H1 (cell line): ENCODE measurements around the gene FLRT1. TPM values are rescaled to one million over a fixed set of nuclear protein-coding genes. Genes with fewer than 3 reads are reported as not detected.

Experiments used
- CTCF ChIA-PET: fragments of 300-600 bp; sonication (Branson Sonifier 250); formaldehyde crosslinking; loops from one replicate; lab custom pipeline; 2021; ENCODE audit not compliant: partially characterized antibody; lab: Charles Lee
- POLR2A ChIA-PET: fragments of 300-600 bp; sonication (Branson Sonifier 250); formaldehyde crosslinking; loops from one replicate; lab custom pipeline; 2021; ENCODE audit warnings: inconsistent platforms; ENCODE audit not compliant: partially characterized antibody; lab: Charles Lee
- DNase-seq, 2 experiments: peaks; one replicate each; pipeline versions ENCODE4 v3.0.0 to v3.0.0-alpha.2; 2010 to 2022; ENCODE audit warnings: low spot score in 2 of 2, low read depth in 1 of 2, mixed read lengths in 1 of 2
- FAIRE-seq: peaks from 2 replicates; lab custom pipeline; 2011; peaks lifted over from hg19 to GRCh38; lab: Jason Lieb, UNC
- H2AFZ ChIP-seq: 2 replicates; pipeline ENCODE4 v1.8.1; 2012; ENCODE audit warnings: low read length, inconsistent platforms
- H2AK5ac ChIP-seq: 2 replicates; pipeline ENCODE4 v1.6.1; 2013; ENCODE audit warnings: low read depth, low read length
- H2BK120ac ChIP-seq: replicated peaks from 2 replicates; pipeline ENCODE3; 2013; ENCODE audit warnings: low read depth, low read length, inconsistent platforms
- H2BK12ac ChIP-seq: 2 replicates; pipeline ENCODE4 v1.6.1; 2013; ENCODE audit warnings: low read depth, low read length
- H2BK15ac ChIP-seq: 2 replicates; pipeline ENCODE4 v1.6.1; 2013; ENCODE audit warnings: low read length
- H2BK20ac ChIP-seq: 2 replicates; pipeline ENCODE4 v1.6.1; 2013; ENCODE audit warnings: low read length
- H2BK5ac ChIP-seq: 2 replicates; pipeline ENCODE4 v1.6.1; 2013; ENCODE audit warnings: low read depth, low read length
- H3K14ac ChIP-seq: 2 replicates; pipeline ENCODE4 v1.6.1; 2013; ENCODE audit warnings: inconsistent platforms; ENCODE audit not compliant: insufficient read length
- H3K18ac ChIP-seq: 2 replicates; pipeline ENCODE4 v1.6.1; 2013; ENCODE audit warnings: low read length; ENCODE audit errors: extremely low read depth
- H3K23ac ChIP-seq: 2 replicates; pipeline ENCODE4 v1.6.1; 2013; ENCODE audit warnings: inconsistent platforms; ENCODE audit not compliant: insufficient read length
- H3K23me2 ChIP-seq: 2 replicates; pipeline ENCODE4 v1.6.1; 2013; ENCODE audit warnings: low read depth, low read length
- H3K27ac ChIP-seq: 2 replicates; pipeline ENCODE4 v1.6.1; 2011; ENCODE audit warnings: low read depth, low read length, inconsistent platforms
- H3K27me3 ChIP-seq, 4 experiments: replicated peaks in 1 of 4; 1 replicate in 1 of 4; 2 replicates in 3 of 4; pipeline versions ENCODE4 v1.6.1 to v1.8.1; 2011 to 2013; ENCODE audit warnings: low read length in 3 of 4, mild to moderate bottlenecking in 3 of 4, inconsistent platforms in 2 of 4, mixed read lengths in 2 of 4, moderate library complexity in 1 of 4; ENCODE audit not compliant: control insufficient read depth in 3 of 4, insufficient read depth in 3 of 4; ENCODE audit errors: extremely low read depth in 1 of 4
- H3K36me3 ChIP-seq, 4 experiments: 2 replicates each; pipeline versions ENCODE4 v1.6.1 to v1.8.1; 2011 to 2013; ENCODE audit warnings: mild to moderate bottlenecking in 4 of 4, low read length in 3 of 4, moderate library complexity in 2 of 4, control low read depth in 1 of 4, inconsistent platforms in 1 of 4; ENCODE audit not compliant: insufficient read depth in 4 of 4, control insufficient read depth in 2 of 4
- H3K4ac ChIP-seq: replicated peaks from 2 replicates; pipeline ENCODE3; 2013; ENCODE audit warnings: low read length, low read depth, mixed read lengths, inconsistent platforms; ENCODE audit not compliant: insufficient read length
- H3K4me1 ChIP-seq, 4 experiments: replicated peaks in 1 of 4; 1 replicate in 1 of 4; 2 replicates in 3 of 4; pipeline versions ENCODE4 v1.6.1 to v1.8.1; 2011 to 2013; ENCODE audit warnings: low read length in 3 of 4, inconsistent platforms in 2 of 4, mixed read lengths in 1 of 4; ENCODE audit not compliant: insufficient read depth in 4 of 4, control insufficient read depth in 3 of 4
- H3K4me2 ChIP-seq, 2 experiments: 2 replicates each; pipeline versions ENCODE4 v1.6.1 to v1.8.1; 2011 to 2013; ENCODE audit warnings: low read depth in 2 of 2, low read length in 2 of 2, control low read depth in 1 of 2, inconsistent platforms in 1 of 2, mild to moderate bottlenecking in 1 of 2; ENCODE audit not compliant: insufficient read depth in 1 of 2
- H3K4me3 ChIP-seq, 4 experiments: fragments of 200-600, 300-600 bp in 1 of 4; sonication (generic), shearing (Covaris generic), sonication (Bioruptor Twin) in 1 of 4; 2 replicates each; pipeline versions ENCODE4 v1.5.1 to v1.8.1; 2011 to 2016; ENCODE audit warnings: low read length in 4 of 4, low read depth in 3 of 4, control low read depth in 2 of 4, inconsistent platforms in 2 of 4, mild to moderate bottlenecking in 2 of 4, mixed read lengths in 1 of 4, moderate library complexity in 1 of 4; ENCODE audit not compliant: insufficient read depth in 2 of 4; ENCODE audit errors: extremely low read depth in 1 of 4
- H3K56ac ChIP-seq: replicated peaks from 2 replicates; pipeline ENCODE3; 2013; ENCODE audit warnings: low read depth, mild to moderate bottlenecking, mixed read lengths, low read length, inconsistent platforms; ENCODE audit not compliant: insufficient read length
- H3K79me1 ChIP-seq: 2 replicates; pipeline ENCODE4 v1.6.1; 2013; ENCODE audit warnings: low read depth, low read length, control low read depth
- H3K79me2 ChIP-seq, 2 experiments: 2 replicates each; pipeline versions ENCODE4 v1.6.1 to v1.8.1; 2012 to 2013; ENCODE audit warnings: low read length in 2 of 2, mild to moderate bottlenecking in 2 of 2, inconsistent platforms in 1 of 2; ENCODE audit not compliant: insufficient read depth in 2 of 2, control insufficient read depth in 1 of 2
- H3K9ac ChIP-seq, 4 experiments: replicated peaks in 1 of 4; 1 replicate in 1 of 4; 2 replicates in 3 of 4; pipeline versions ENCODE4 v1.6.1 to v1.8.1; 2011 to 2013; ENCODE audit warnings: low read depth in 3 of 4, low read length in 3 of 4, control low read depth in 2 of 4, mild to moderate bottlenecking in 2 of 4, moderate library complexity in 2 of 4, inconsistent platforms in 1 of 4; ENCODE audit errors: extremely low read depth in 1 of 4
- H3K9me3 ChIP-seq, 2 experiments: 2 replicates each; pipeline versions ENCODE4 v1.6.1 to v1.8.1; 2012 to 2013; ENCODE audit warnings: mild to moderate bottlenecking in 2 of 2, moderate library complexity in 2 of 2, control low read depth in 1 of 2, inconsistent platforms in 1 of 2, low read depth in 1 of 2, low read length in 1 of 2, mixed read lengths in 1 of 2; ENCODE audit not compliant: insufficient read depth in 2 of 2
- H4K20me1 ChIP-seq, 2 experiments: replicated peaks in 1 of 2; 2 replicates each; pipeline versions ENCODE3 to v1.8.1; 2011 to 2013; ENCODE audit warnings: inconsistent platforms in 2 of 2, low read length in 2 of 2, mild to moderate bottlenecking in 1 of 2; ENCODE audit not compliant: insufficient read depth in 2 of 2, control insufficient read depth in 1 of 2
- H4K5ac ChIP-seq: 2 replicates; pipeline ENCODE4 v1.6.1; 2013; ENCODE audit warnings: low read length, low read depth, mixed read lengths, inconsistent platforms; ENCODE audit not compliant: insufficient read length
- H4K8ac ChIP-seq: 2 replicates; pipeline ENCODE4 v1.8.0; 2013; ENCODE audit warnings: mild to moderate bottlenecking, moderate library complexity, low read length, inconsistent platforms; ENCODE audit not compliant: insufficient read depth; ENCODE audit errors: extremely low read depth
- H4K91ac ChIP-seq: replicated peaks from 2 replicates; pipeline ENCODE3; 2013; ENCODE audit warnings: low read length, mixed read lengths, inconsistent platforms; ENCODE audit not compliant: insufficient read length
- ASH2L ChIP-seq: fragments of 200-600, 300-600 bp; sonication (generic); IDR thresholded peaks from one replicate; pipeline ENCODE4 v1.7.1; 2017; ENCODE audit warnings: low read length
- BCL11A ChIP-seq, 2 experiments: IDR thresholded peaks; one replicate each; pipeline ENCODE4 v1.6.1; 2011; ENCODE audit warnings: low read depth in 2 of 2, low read length in 2 of 2, mild to moderate bottlenecking in 2 of 2
- CREB1 ChIP-seq: IDR thresholded peaks from 2 replicates; pipeline ENCODE4 v1.6.1; 2012; ENCODE audit warnings: inconsistent platforms
- E2F6 ChIP-seq: IDR thresholded peaks from 2 replicates; pipeline ENCODE4 v1.6.1; 2012; ENCODE audit warnings: inconsistent platforms
- NRF1 ChIP-seq: IDR thresholded peaks from 2 replicates; pipeline ENCODE4 v1.6.1; 2011; ENCODE audit warnings: mild to moderate bottlenecking, low read depth, low read length, improper control_type of control experiment
- RAD21 ChIP-seq, 2 experiments: IDR thresholded peaks in 1 of 2; conservative IDR thresholded peaks in 1 of 2; 2 replicates each; pipeline ENCODE4 v1.6.1; 2011; ENCODE audit warnings: low read depth in 2 of 2, low read length in 2 of 2, improper control_type of control experiment in 1 of 2, inconsistent platforms in 1 of 2, mild to moderate bottlenecking in 1 of 2, moderate library complexity in 1 of 2
- SIRT6 ChIP-seq: IDR thresholded peaks from one replicate; pipeline ENCODE4 v1.7.1; 2012; ENCODE audit warnings: low read length, inconsistent platforms
- SRF ChIP-seq: IDR thresholded peaks from 2 replicates; pipeline ENCODE4 v1.6.1; 2011; ENCODE audit warnings: mild to moderate bottlenecking, low read depth, low read length, moderate library complexity
- TAF1 ChIP-seq: IDR thresholded peaks from 2 replicates; pipeline ENCODE4 v1.6.1; 2011; ENCODE audit warnings: mild to moderate bottlenecking, low read depth, low read length
- WGBS, 2 experiments: shearing (Covaris generic) in 1 of 2; methylation state at CpG; one replicate each; pipeline versions ENCODE4 v1.1.6 to v1.1.7; 2013 to 2015; ENCODE audit warnings: low lambda C conversion rate in 2 of 2, mixed read lengths in 2 of 2, inconsistent platforms in 1 of 2, low coverage in 1 of 2, missing lambda C conversion rate in 1 of 2; ENCODE audit not compliant: insufficient replicate concordance in 2 of 2, insufficient coverage in 1 of 2, insufficient read length in 1 of 2; ENCODE audit errors: extremely low coverage in 1 of 2, missing lambda C conversion rate in 1 of 2; 5-methylcytosine and 5-hydroxymethylcytosine counted together
- polyA plus RNA-seq, 7 experiments: library from polyadenylated mRNA; depleted of rRNA in 3 of 7; stranded (reverse) in 5 of 7; unstranded in 2 of 7; fragments of >200 nt in 5 of 7; fragments of 200-250 nt in 2 of 7; gene quantifications; 1 replicate in 5 of 7; 2 replicates in 1 of 7; 4 replicates in 1 of 7; pipeline versions ENCODE4 v1.2.1 to v1.2.3, GENCODE V29; 2011 to 2013; ENCODE audit warnings: missing spikeins in 2 of 7, mixed read lengths in 2 of 7
- total RNA-seq: library from RNA; stranded (reverse); fragmentation: NEBNext Ultra II Directional; extraction: Animal tissue kit (Norgen Biotek cat#: 25700); gene quantifications from 2 replicates; pipeline ENCODE4 v1.2.1, GENCODE V29; 2021

Gene FLRT1
- total and polyA plus RNA-seq, 2 of the 8 experiments (the other 6 are each of a cell fraction or from before 2014, with no cell fraction given): 0.14 to 0.28 TPM

- Histone ChIP-seq H3K18ac (peak overlapping the region; percentile 62), H3K27ac (no peak overlapping the region), H3K14ac (no peak overlapping the region), H2AFZ (no peak overlapping the region), H2BK20ac (no peak overlapping the region; the same call in 1 of the 2 replicates), H3K4me1 (peaks cover 0 to 10% (median 6%) of the 10 kb centered on the region in 4 experiments; a peak in 6 of 7 replicates), H3K23me2 (peaks cover 4% of the 10 kb centered on the region), H3K4me3 (peak overlapping the region; percentile 26 to 59 (median 35)), H3K79me2 (no peaks in the 10 kb centered on the region), H3K56ac (peak overlapping the region; percentile 77), H3K9ac (no peak overlapping the region; a peak in 1 of 7 replicates), H4K5ac (no peak overlapping the region), H2BK5ac (no peak overlapping the region), H3K27me3 (peaks cover 16 to 87% (median 70%) of the 10 kb centered on the region in 4 experiments), H2AK5ac (no peak overlapping the region), H3K23ac (no peak overlapping the region), H4K20me1 (peaks cover 5 to 23% of the 10 kb centered on the region in 2 experiments), H3K9me3 (no peaks in the 10 kb centered on the region), H2BK12ac (no peak overlapping the region), H4K8ac (peak overlapping the region; percentile 71; the same call in 1 of the 2 replicates), H4K91ac (no peak overlapping the region), H3K4me2 (peak overlapping the region; percentile 87 to 90), H2BK120ac (no peak overlapping the region), H2BK15ac (no peak overlapping the region), H3K4ac (no peak overlapping the region), H3K79me1 (0 out of 2 replicates have a peak, but pooled peaks cover 2% of the 10 kb centered on the region), H3K36me3 (no peaks in the 10 kb centered on the region)
- CTCF ChIA-PET: interaction anchor here (0.5 to 5.7 kb wide), 11 partner anchors 9 to 92 kb away, joined by 3 to 22 read pairs (median 4); no protein-coding TSS in a partner anchor
- POLR2A ChIA-PET: interaction anchor here (1.2 to 1.4 kb wide), 3 partner anchors 8 to 113 kb away, joined by 3 to 4 read pairs (median 3); no protein-coding TSS in a partner anchor
- FAIRE-seq: no peak
- peak in 1 of 2 experiments; percentile 89 for DNase-seq
- 6% methylated on average over 39 of the region's 42 CpGs; no CpG with 5 or more reads in 1 of the 2 experiments for WGBS, 2 experiments
- TF ChIP-seq SIRT6 (no peak), E2F6 (peak; percentile 32), NRF1 (peak; percentile 64), SRF (no peak), RAD21 (IDR thresholded peaks at IDR 0.05 in 1 of 2, conservative IDR thresholded peaks at IDR 0.05 in 1 of 2; ENCODE audit: low read depth in 2 of 2, low read length in 2 of 2) (no peak), BCL11A (IDR thresholded peaks at IDR 0.05; ENCODE audit: low read depth in 2 of 2, low read length in 2 of 2) (no peak), ASH2L (no peak), TAF1 (no peak), CREB1 (no peak)
These were observed 25.2 kb downstream of the FLRT1 start for GRCh38 chr11:64060861-64061444.
